Osteoblast (primary cell): ENCODE results near the gene TCF15. TPM values are rescaled to one million over a fixed set of nuclear protein-coding genes. Genes with fewer than 3 reads are reported as not detected.

Source experiments
- DNase-seq: peaks from one replicate; pipeline ENCODE4 v3.0.0; 2011; ENCODE audit warnings: low spot score, mixed read lengths; ENCODE audit not compliant: insufficient read length; ENCODE audit errors: missing footprints
- H2AFZ ChIP-seq: 2 replicates; pipeline ENCODE4 v1.6.0; 2011; ENCODE audit warnings: mild to moderate bottlenecking, low read length
- H3K27ac ChIP-seq: 2 replicates; pipeline ENCODE4 v1.5.1; 2011; ENCODE audit warnings: mild to moderate bottlenecking, low read depth, low read length, moderate library complexity
- H3K27me3 ChIP-seq: 2 replicates; pipeline ENCODE4 v1.6.0; 2012; ENCODE audit warnings: mild to moderate bottlenecking, control low read depth, inconsistent platforms, low read length, moderate library complexity; ENCODE audit not compliant: insufficient read depth
- H3K36me3 ChIP-seq: 2 replicates; pipeline ENCODE4 v1.5.1; 2011; ENCODE audit warnings: mild to moderate bottlenecking, low read length, control low read depth, moderate library complexity; ENCODE audit not compliant: insufficient read depth
- H3K4me1 ChIP-seq: 2 replicates; pipeline ENCODE4 v1.5.1; 2011; ENCODE audit warnings: mild to moderate bottlenecking, low read length, control low read depth, moderate library complexity; ENCODE audit not compliant: insufficient read depth
- H3K4me2 ChIP-seq: 2 replicates; pipeline ENCODE4 v1.6.0; 2011; ENCODE audit warnings: mild to moderate bottlenecking, low read length; ENCODE audit not compliant: insufficient read depth
- H3K4me3 ChIP-seq: fragments of 200-600 bp; sonication (generic); 3 replicates; pipeline ENCODE4 v1.5.1; 2012; ENCODE audit warnings: mild to moderate bottlenecking, low read length, inconsistent platforms; ENCODE audit not compliant: insufficient read depth
- H3K79me2 ChIP-seq: 2 replicates; pipeline ENCODE4 v1.6.0; 2012; ENCODE audit warnings: mild to moderate bottlenecking, low read length, control low read depth, inconsistent platforms; ENCODE audit not compliant: insufficient read depth
- H3K9me3 ChIP-seq: 2 replicates; pipeline ENCODE4 v1.5.1; 2011; ENCODE audit warnings: low read depth, low read length, control low read depth
- H4K20me1 ChIP-seq: 2 replicates; pipeline ENCODE4 v1.6.0; 2012; ENCODE audit warnings: mild to moderate bottlenecking, low read length, control low read depth; ENCODE audit not compliant: insufficient read depth
- total RNA-seq: library from RNA; depleted of rRNA; stranded (reverse); fragments of >200 nt; gene quantifications from 2 replicates; pipeline ENCODE4 v1.2.3, GENCODE V29; 2012
- TF ChIP-seq, protein P1 (sequence below): IDR thresholded peaks from 2 replicates; pipeline ENCODE4 v1.5.1; 2011; ENCODE audit warnings: mild to moderate bottlenecking, low read depth, low read length, moderate library complexity; ENCODE audit errors: extremely low read depth

TCF15 gene
- total RNA-seq, 1 donor, result not detected

GRCh38 chr20:609371-609964, 641 bp downstream of the TCF15 start:
- TF ChIP-seq, protein P1, sequence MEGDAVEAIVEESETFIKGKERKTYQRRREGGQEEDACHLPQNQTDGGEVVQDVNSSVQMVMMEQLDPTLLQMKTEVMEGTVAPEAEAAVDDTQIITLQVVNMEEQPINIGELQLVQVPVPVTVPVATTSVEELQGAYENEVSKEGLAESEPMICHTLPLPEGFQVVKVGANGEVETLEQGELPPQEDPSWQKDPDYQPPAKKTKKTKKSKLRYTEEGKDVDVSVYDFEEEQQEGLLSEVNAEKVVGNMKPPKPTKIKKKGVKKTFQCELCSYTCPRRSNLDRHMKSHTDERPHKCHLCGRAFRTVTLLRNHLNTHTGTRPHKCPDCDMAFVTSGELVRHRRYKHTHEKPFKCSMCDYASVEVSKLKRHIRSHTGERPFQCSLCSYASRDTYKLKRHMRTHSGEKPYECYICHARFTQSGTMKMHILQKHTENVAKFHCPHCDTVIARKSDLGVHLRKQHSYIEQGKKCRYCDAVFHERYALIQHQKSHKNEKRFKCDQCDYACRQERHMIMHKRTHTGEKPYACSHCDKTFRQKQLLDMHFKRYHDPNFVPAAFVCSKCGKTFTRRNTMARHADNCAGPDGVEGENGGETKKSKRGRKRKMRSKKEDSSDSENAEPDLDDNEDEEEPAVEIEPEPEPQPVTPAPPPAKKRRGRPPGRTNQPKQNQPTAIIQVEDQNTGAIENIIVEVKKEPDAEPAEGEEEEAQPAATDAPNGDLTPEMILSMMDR, result no peak
- no peaks in the 10 kb centered on the region for H3K79me2 ChIP-seq
- H3K4me3 ChIP-seq, result no peak overlapping the region
- DNase-seq, result peak; percentile 74
- H3K9me3 ChIP-seq, result no peaks in the 10 kb centered on the region
- no peaks in the 10 kb centered on the region for H3K4me1 ChIP-seq
- no peaks in the 10 kb centered on the region for H3K36me3 ChIP-seq
- no peak overlapping the region for H2AFZ ChIP-seq
- no peak overlapping the region for H3K4me2 ChIP-seq
- H3K27me3 ChIP-seq, result peaks cover 63% of the 10 kb centered on the region
- H4K20me1 ChIP-seq, result no peaks in the 10 kb centered on the region
- no peak overlapping the region for H3K27ac ChIP-seq

- no peaks in the 10 kb centered on the region for H3K9me3 ChIP-seq
- no peaks in the 10 kb centered on the region for H3K36me3 ChIP-seq
- H4K20me1 ChIP-seq, result no peaks in the 10 kb centered on the region
- no peak overlapping the region for H3K27ac ChIP-seq
- H3K4me2 ChIP-seq, result no peak overlapping the region
- no peaks in the 10 kb centered on the region for H3K4me1 ChIP-seq
- no peaks in the 10 kb centered on the region for H3K79me2 ChIP-seq
- H2AFZ ChIP-seq, result no peak overlapping the region
- H3K27me3 ChIP-seq, result peaks cover 62% of the 10 kb centered on the region
- H3K4me3 ChIP-seq, result no peak overlapping the region
- DNase-seq, result peak; percentile 72
- TF ChIP-seq, protein P1, result no peak
Observed at GRCh38 chr20:608970-609369, 1.1 kb downstream of the TCF15 start.

GRCh38 chr20:607476-607875, 2.6 kb downstream of the TCF15 start:
- Histone ChIP-seq H3K27ac (no peak overlapping the region), H4K20me1 (no peaks in the 10 kb centered on the region), H3K27me3 (peaks cover 53% of the 10 kb centered on the region), H3K4me1 (no peaks in the 10 kb centered on the region), H3K9me3 (no peaks in the 10 kb centered on the region), H2AFZ (no peak overlapping the region), H3K4me3 (no peak overlapping the region), H3K4me2 (no peak overlapping the region), H3K79me2 (no peaks in the 10 kb centered on the region), H3K36me3 (no peaks in the 10 kb centered on the region)
- DNase-seq, result peak; percentile 72
- TF ChIP-seq, protein P1, result no peak

DNA sequence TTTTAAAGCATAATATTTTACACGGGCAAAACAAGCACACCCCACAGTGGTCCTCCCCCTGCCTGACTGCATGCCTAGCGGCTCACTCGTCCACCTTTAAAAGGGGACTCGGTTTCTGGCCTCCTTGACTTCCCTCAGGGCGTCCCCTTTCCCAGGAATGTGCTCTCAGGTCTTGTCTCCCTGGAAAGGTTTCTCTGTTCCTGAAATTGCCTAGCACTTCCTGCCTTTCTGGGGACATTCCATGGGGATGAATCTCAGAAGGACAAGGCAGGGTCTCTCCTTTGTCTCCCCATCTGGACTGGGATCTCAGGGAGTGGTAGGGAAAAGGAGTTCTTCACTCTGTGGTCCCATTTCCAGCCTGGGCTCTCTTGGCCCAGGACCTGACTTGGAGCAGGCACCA, 4.9 kb downstream of the TCF15 start:
- Histone ChIP-seq H3K79me2 (no peaks in the 10 kb centered on the region), H3K4me1 (no peaks in the 10 kb centered on the region), H3K27me3 (peaks cover 30% of the 10 kb centered on the region), H3K4me3 (no peak overlapping the region), H2AFZ (no peak overlapping the region), H3K4me2 (no peak overlapping the region), H3K36me3 (no peaks in the 10 kb centered on the region), H4K20me1 (no peaks in the 10 kb centered on the region), H3K27ac (no peak overlapping the region), H3K9me3 (no peaks in the 10 kb centered on the region)
- DNase-seq, result peak; percentile 62
- TF ChIP-seq, protein P1, result no peak
